Stimulated activated CD4-positive, alpha-beta T cell treated with anti-CD3 and anti-CD28 coated beads, TNF-alpha, amount 100 ng/mL, for 48 hours (primary cell): Measurements from ENCODE around the gene MALT1.
"Not testable (repeated sequence)": the region's sequence is repeated elsewhere in the genome, so short reads cannot be mapped to it uniquely, and the experiment has no call there.

Experiments used
- DNase-seq, 3 donors: peaks; one replicate each; pipeline ENCODE4 v3.0.0-alpha.2; 2020; ENCODE audit warnings: low read depth in 3 of 3

Gene MALT1, protein sequence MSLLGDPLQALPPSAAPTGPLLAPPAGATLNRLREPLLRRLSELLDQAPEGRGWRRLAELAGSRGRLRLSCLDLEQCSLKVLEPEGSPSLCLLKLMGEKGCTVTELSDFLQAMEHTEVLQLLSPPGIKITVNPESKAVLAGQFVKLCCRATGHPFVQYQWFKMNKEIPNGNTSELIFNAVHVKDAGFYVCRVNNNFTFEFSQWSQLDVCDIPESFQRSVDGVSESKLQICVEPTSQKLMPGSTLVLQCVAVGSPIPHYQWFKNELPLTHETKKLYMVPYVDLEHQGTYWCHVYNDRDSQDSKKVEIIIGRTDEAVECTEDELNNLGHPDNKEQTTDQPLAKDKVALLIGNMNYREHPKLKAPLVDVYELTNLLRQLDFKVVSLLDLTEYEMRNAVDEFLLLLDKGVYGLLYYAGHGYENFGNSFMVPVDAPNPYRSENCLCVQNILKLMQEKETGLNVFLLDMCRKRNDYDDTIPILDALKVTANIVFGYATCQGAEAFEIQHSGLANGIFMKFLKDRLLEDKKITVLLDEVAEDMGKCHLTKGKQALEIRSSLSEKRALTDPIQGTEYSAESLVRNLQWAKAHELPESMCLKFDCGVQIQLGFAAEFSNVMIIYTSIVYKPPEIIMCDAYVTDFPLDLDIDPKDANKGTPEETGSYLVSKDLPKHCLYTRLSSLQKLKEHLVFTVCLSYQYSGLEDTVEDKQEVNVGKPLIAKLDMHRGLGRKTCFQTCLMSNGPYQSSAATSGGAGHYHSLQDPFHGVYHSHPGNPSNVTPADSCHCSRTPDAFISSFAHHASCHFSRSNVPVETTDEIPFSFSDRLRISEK

GRCh38 chr18:58671111-58671631, at the start of gene MALT1:
TSS of gene MALT1 (plus strand) at chr18:58671465. CDS start at chr18:58671644, 179 bp downstream.
- peak; percentile 87 to 95 (median 93) for DNase-seq

DNA sequence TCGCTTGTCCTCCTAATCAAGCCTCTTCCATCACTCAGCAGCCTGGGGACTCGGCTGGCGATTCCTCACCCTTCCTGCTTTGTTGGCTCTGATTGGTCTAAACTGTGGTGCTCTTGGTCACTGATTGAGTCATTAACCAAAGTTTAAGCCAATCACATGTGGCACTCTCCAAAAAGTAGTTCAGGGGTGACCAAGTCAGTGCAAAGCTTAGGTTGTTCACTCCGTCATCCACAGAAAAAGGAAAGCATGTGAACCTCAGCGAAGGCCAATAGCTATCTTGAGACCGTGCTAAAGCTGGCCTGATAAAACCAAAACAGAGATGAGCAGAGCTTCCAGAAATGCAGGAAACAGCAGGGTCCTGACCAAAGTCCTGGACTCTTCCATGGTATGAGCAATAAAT, 47.3 kb upstream of the MALT1 start:
- no peak for DNase-seq

GRCh38 chr18:58625839-58626238, 45.4 kb upstream of the MALT1 start:
- no peak for DNase-seq

- DNase-seq = no peak
Observed at GRCh38 chr18:58630071-58630470, 41.2 kb upstream of the MALT1 start.

DNA sequence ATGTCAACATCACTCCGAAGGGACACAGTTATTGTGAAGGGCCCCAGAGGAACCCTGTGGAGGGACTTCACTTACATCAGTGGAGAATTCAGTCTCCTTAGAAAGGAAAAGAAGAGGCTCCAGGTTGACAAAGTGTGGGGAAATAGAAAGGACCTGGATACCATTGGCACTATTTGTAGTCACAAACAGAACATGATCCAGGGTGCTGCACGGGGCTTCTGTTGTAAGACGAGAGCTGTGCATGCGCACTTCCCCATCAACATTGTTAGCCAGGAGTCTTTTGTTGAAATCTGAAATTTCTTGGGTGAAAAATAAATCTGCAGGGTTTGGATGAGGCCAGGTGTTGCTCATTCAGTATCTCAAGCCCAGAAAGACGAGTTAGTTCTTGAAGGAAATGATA, 40.0 kb upstream of the MALT1 start:
- DNase-seq = no peak

DNA sequence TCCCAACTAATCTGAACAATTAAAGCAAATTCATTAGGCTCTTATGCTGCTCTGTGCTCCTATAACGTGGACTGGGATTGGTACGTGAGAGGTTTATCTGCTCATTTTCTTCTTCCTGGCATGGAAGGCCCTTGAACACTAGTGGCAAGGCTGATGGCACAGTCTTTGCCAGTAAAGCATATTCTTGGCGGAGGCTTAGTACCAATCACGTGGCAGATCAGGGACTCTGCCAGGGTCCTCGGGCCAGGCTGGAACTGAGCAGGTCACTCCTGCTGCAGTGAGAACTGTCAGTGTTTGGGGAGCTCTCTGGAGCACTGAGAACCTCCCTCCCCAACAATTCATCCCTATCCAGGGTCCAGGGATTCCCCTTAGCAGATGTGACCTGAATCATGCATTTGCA, 38.7 kb upstream of the MALT1 start:
- no peak for DNase-seq

GRCh38 chr18:58633874-58634273, 37.4 kb upstream of the MALT1 start:
- DNase-seq = no peak

GRCh38 chr18:58635891-58636290, 35.4 kb upstream of the MALT1 start:
- no peak for DNase-seq

GRCh38 chr18:58637197-58637596, 34.1 kb upstream of the MALT1 start:
- DNase-seq = no peak

GRCh38 chr18:58637946-58638345, 33.3 kb upstream of the MALT1 start:
- no peak for DNase-seq

- no peak for DNase-seq
Observed at GRCh38 chr18:58638441-58638840, 32.8 kb upstream of the MALT1 start.

DNA sequence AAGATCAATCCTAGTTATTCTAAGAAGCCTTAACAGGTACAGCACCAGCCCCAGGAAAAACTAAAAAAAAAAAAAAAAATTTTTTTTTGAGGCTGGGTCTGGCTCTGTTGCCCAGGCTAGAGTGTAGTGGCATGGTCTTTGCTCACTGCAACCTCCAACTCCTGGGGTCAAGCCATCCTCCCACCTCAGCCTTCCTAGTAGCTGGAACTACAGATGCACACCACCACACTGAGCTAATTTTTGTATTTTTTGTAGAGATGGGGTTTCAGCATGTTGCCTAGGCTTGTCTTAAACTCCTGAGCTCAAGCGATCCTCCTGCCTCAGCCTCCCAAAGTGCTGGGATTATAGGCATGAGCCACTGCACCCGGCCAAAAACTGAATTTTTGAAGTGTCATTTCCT, 32.0 kb upstream of the MALT1 start:
- no peak for DNase-seq

- DNase-seq = no peak
Observed at GRCh38 chr18:58639751-58640427, 31.4 kb upstream of the MALT1 start.

GRCh38 chr18:58640428-58640805, 30.8 kb upstream of the MALT1 start:
- no peak for DNase-seq

DNA sequence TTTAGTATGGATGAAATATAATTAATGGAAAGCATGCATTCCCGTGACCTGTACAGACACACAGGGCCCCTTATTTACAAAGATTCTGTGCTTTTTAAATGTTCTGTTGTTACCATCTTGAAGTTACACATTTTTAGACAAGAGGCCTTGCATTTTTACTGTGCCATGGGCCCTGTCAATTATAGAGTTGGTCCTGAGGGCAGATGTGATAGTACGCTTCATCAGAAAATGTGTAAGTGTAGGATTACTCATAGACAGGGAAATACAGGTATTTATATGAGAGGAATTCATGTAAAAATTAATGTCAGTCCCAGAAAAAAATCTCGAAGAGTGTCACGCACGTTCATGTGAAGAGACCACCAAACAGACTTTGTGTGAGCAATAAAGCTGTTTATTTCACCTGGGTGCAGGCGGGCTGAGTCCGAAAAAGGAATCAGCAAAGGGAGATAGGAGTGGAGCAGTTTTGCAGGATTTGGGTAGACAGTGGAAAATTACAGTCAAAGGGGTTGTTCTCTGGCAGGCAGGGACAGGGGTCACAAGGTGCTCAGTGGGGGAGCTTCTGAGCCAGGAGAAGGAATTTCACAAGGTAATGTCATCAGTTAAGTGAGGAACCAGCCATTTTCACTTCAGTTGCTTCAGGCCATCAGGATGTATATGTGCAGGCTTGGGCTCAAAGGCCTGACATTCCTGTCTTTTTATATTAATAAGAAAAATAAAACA, 30.2 kb upstream of the MALT1 start:
- DNase-seq = no peak

DNA sequence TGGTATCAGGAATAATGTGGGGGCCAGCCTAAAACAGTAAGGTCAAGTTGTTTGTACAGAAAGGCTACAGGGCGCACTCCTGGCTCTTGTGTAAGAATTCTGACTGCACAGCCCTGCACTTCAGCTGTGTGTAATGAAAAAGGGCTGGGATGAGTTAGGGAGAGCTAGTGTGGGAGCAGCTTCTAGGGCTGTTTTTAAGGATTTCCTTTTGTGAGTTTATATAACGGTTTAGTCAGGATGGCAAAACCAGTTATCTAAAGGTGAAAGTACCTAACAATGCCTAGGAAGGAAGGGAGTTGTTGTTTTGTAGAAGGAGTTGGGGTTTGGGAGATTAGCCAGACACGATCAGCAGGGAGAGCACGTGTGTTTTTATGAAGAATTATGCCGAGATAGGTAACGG, 27.7 kb upstream of the MALT1 start:
- not testable (repeated sequence) for DNase-seq

- no peak for DNase-seq
Observed at GRCh38 chr18:58645398-58645797, 25.9 kb upstream of the MALT1 start.

DNA sequence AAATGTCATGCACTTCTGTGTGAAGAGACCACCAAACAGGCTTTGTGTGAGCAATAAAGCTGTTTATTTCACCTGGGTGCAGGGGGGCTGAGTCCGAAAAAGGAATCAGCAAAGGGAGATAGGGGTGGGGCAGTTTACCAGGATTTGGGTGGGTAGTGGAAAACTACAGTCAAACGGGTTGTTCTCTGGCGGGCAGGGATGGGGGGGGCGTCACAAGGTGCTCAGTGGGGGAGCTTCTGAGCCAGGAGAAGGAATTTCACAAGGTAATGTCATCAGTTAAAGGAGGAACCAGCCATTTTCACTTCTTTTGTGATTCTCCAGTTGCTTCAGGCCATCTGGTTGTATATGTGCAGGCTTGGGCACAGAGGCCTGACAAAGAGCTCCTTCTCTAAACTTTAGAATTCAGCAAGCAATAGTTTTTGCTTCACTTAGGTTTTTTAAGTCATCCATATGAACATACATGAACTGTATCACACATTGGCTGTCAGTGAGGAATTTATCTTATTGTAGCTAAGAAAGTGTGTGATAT, 24.9 kb upstream of the MALT1 start:
- DNase-seq = no peak

DNA sequence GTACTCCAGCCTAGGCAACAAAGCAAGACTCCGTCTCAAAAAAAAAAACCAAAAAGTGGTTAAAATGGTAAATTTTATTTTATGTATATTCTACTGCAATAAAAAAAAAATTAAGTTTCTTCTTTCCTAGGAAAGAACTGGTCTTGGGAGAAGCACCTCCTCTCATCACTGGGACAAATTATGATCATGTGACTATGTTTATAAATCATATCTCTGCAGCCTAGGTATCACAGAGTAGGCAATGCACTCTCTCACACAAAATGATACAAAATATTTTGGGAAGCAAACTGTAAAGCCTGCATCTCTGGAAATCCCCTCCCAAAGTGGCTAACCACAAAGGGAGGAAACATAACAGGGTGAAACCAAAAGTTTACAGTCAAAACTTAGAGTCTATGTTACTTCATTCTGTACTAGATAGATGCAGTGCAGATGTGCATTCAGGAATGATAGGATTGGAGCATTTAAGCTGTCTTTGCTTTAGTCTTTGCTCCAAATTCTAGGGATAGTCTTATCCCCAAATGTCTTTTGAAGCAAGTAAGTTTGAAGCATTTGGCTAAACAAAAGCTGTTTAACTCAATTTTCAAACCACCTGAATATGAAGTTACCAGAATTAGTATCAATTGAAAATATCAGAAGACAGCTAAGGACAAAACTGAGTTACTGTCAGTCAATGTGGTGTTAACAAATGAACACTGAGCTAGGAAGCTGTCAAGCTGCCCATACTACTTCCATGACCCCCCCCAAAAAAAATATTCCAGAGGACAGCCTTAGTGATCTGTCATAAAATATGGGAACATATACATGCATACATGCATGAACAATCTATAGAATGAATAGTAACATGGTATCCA, 21.1 kb upstream of the MALT1 start:
- no peak for DNase-seq

DNA sequence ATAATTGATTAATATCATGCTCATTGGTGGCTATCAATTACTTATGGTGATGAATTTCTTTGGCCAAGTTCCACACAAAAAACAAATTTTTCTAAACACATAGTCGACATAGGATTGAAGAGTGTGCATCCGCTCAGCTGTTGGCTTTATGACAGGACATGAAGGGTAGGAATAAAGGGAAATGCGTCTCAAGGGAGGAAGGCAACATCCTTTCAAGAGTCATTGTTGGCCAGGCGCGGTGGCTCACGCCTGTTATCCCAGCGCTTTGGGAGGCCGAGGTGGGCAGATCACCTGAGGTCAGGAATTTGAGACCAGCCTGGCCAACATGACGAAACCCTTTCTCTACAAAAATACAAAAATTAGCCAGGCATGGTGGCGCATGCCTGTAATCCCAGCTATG, 20.4 kb upstream of the MALT1 start:
- DNase-seq = not testable (repeated sequence)
